ENCODE results near the gene TMEM53. TPM values are rescaled to one million over a fixed set of nuclear protein-coding genes. Genes with fewer than 3 reads are reported as not detected.

Gene TMEM53
- total RNA-seq, 1 experiment from 2014 or later: 1.6 TPM

DNA sequence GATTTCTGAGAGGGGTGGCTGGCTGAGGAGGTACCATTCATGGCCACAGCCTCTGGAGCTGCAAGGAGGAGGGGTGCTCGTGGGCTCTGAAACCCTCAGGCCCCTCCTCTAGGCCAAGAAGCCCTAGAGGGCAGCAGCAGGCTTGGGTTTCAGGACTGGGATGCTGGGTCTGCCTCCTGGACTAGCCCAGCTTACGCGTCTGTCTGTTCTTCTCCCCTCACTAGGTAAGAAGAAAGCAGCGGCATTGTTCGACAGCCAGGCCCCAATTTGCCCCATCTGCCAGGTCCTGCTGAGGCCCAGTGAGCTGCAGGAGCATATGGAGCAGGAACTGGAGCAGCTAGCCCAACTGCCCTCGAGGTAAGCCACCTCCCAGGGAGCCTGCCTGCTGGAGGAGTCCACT lies 60.3 kb downstream of the TMEM53 start:
- H3K4me1 ChIP-seq (replicated peaks): peaks cover 8% of the 10 kb centered on the region
- H3K36me3 ChIP-seq: no peaks in the 10 kb centered on the region
- H3K27me3 ChIP-seq (replicated peaks): peaks cover 36% of the 10 kb centered on the region
- H3K4me3 ChIP-seq: no peak overlapping the region
- H3K27ac ChIP-seq: no peak overlapping the region
- 0 out of 2 replicates have a peak, but pooled peaks cover 3% of the 10 kb centered on the region for H3K9me3 ChIP-seq (replicated peaks)
- no peak for DNase-seq (ENCODE audit: low read depth in 1 of 2, low spot score in 2 of 2)

DNA sequence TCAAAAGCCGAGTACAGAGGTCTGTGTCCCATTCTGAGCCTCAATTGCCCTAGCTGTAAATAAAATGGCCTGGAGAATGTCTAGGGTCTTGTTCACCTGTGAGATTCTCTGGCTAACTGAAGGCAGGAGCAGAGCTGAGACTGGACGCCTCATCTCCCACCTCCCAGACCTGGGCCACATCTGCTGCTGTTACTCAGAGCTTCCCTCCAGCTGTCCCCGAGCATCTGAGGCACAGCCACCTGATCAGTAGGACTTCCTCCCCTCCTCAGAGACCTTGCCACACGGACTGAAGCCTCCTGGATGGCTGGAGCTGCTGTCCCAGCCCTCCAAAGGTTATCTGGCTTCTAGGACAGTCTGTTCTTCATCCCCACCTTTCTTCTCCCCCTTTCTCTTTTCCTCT lies 62.4 kb downstream of the TMEM53 start:
- Histone ChIP-seq H3K4me1 (replicated peaks) (peaks cover under 1% of the 10 kb centered on the region), H3K27me3 (replicated peaks) (peaks cover 20% of the 10 kb centered on the region), H3K36me3 (no peaks in the 10 kb centered on the region), H3K9me3 (replicated peaks) (no peaks in the 10 kb centered on the region), H3K4me3 (no peak overlapping the region), H3K27ac (no peak overlapping the region)
- no peak for DNase-seq (ENCODE audit: low read depth in 1 of 2, low spot score in 2 of 2)

DNA sequence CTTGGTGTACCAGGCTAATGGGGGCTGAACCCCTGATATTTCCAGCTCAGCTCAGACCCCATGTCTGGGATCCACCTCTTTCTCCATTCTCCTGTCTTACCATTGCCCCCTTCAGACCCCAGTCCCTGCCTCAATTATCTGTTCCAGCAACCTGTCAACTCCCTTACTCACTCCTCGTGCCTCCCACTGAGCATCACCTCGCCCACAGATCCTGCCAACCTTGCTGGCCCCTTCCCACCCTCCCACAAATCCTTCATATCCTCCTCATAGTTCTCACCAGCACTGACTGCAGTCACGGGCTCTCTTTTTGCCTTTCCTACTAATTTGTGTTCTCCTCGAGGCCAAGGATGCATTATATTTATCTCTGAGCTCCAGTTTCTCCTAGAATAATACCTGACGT lies 62.9 kb downstream of the TMEM53 start:
- Histone ChIP-seq H3K4me1 (replicated peaks) (no peaks in the 10 kb centered on the region), H3K36me3 (no peaks in the 10 kb centered on the region), H3K27ac (no peak overlapping the region), H3K27me3 (replicated peaks) (peaks cover 18% of the 10 kb centered on the region), H3K9me3 (replicated peaks) (no peaks in the 10 kb centered on the region), H3K4me3 (no peak overlapping the region)
- DNase-seq (ENCODE audit: low read depth in 1 of 2, low spot score in 2 of 2): no peak

DNA sequence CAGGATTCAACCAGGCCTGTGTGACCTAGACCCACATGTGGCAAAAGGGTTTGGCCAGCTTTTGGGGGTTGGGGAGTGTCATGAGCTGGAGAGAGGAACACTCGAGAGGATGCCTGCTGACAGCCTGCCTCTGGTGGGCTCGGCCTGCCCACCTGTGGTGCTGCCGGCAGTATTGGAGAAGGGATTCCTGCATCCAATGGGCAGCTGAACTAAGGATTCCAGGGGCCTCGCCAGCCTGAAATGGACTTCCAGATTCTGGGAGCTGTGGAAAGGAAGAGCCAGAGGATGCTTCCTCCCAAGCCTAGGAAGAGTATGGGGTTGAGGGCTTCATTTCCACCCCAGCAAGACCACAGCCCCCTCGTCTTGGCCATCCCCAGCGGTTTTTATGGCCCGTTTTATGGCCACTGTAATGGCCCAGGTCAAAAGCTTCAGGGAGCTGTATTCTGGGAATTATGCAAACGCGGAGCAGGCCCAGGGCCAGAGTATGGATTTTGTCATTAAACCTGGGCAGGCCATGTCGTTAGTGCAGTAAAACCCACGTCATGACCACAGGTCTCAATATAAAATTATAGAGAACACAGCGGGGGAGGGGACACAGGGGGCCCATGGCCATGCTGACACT lies 63.6 kb downstream of the TMEM53 start:
- H3K27me3 ChIP-seq (replicated peaks): peaks cover 15% of the 10 kb centered on the region
- no peaks in the 10 kb centered on the region for H3K4me1 ChIP-seq (replicated peaks)
- DNase-seq (ENCODE audit: low read depth in 1 of 2, low spot score in 2 of 2): no peak
- H3K36me3 ChIP-seq: no peaks in the 10 kb centered on the region
- no peak overlapping the region for H3K27ac ChIP-seq
- H3K9me3 ChIP-seq (replicated peaks): no peaks in the 10 kb centered on the region
- no peak overlapping the region for H3K4me3 ChIP-seq

DNA sequence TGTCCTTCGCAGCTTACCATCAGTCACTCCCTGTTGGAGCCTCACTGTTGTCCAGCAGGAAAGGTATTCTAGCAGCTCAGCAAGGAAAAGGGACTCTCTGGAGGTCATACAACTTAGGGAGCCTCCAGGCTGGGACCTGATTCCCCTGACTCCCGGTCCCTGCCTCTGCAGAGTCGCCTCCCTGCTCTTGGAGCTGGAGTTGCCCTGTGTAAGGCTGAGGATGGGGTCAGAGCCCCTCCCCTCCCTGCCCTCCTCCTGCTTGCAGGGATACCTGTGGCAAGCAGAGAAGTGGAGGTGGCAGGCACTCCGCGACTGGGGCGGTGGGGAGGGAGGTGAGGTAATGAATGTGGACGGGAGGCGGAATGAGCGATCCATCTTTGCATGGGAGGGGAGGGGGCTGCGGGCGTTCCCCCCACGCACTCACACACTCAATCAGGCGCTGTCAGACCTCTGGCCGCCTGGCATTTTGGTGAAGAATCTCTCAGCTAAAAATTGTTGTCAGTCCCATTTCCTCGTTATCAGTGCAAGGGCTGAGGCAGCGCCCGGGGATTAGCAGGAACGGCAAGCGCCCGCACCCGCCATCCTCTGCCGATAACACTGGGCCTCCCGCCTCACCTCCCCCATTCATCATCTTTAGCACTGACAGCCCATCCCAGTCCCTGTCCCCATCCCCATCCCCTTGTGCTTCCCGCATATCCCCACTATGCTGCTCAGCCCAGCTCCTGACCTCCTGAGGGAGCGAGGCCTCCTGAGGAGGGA lies 64.3 kb downstream of the TMEM53 start:
- no peak overlapping the region for H3K4me3 ChIP-seq
- no peak for DNase-seq (ENCODE audit: low read depth in 1 of 2, low spot score in 2 of 2)
- no peaks in the 10 kb centered on the region for H3K4me1 ChIP-seq (replicated peaks)
- H3K27ac ChIP-seq: no peak overlapping the region
- H3K27me3 ChIP-seq (replicated peaks): peaks cover 13% of the 10 kb centered on the region; the same call in 1 of the 2 replicates
- H3K9me3 ChIP-seq (replicated peaks): no peaks in the 10 kb centered on the region
- no peaks in the 10 kb centered on the region for H3K36me3 ChIP-seq

DNA sequence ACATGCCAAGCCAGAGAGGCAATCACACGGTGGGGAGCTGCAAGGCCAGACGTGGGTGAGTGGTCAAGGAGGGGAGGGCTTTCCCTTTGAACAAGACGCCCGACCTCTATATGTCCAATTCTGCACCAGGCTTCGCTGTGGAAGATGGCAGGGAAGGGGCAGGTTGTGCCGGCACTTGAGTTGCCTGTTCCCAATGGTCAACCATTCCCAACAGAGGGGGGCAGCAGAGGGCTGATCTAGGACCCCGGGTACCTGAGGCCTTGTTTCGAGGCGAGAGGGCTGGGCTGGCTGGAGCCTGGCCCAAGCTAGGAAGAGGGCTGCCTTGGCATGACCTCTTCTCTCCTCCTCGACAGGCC lies 64.9 kb downstream of the TMEM53 start:
- Histone ChIP-seq H3K27me3 (replicated peaks) (peaks cover 13% of the 10 kb centered on the region; the same call in 1 of the 2 replicates), H3K9me3 (replicated peaks) (no peaks in the 10 kb centered on the region), H3K27ac (no peak overlapping the region), H3K4me3 (no peak overlapping the region), H3K36me3 (no peaks in the 10 kb centered on the region), H3K4me1 (replicated peaks) (no peaks in the 10 kb centered on the region)
- DNase-seq (ENCODE audit: low read depth in 1 of 2, low spot score in 2 of 2): peak in 1 of 2 experiments; percentile 19

DNA sequence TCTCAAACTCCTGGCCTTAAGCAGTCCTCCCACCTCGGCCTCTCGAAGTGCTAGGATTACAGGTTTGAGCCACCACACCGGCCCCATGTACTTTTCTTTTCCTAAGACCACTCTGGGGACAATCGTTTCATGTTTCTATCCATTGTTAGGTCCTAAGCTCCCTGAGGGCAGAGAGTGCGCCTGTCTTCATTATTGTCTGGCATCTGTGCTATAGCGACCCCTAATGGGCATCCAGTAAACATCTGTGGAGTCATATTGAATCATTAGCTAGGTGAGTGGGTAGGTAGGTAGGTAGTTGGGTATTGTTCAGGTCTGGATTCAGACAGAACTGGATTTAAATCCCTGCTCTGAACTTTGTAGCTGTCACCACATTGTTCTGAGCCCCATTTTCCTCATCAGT lies 66.1 kb downstream of the TMEM53 start:
- no peak for DNase-seq (ENCODE audit: low read depth in 1 of 2, low spot score in 2 of 2)
- H3K4me3 ChIP-seq: no peak overlapping the region
- no peaks in the 10 kb centered on the region for H3K4me1 ChIP-seq (replicated peaks)
- H3K36me3 ChIP-seq: no peaks in the 10 kb centered on the region
- no peaks in the 10 kb centered on the region for H3K9me3 ChIP-seq (replicated peaks)
- H3K27ac ChIP-seq: no peak overlapping the region
- peaks cover 22% of the 10 kb centered on the region for H3K27me3 ChIP-seq (replicated peaks)

DNA sequence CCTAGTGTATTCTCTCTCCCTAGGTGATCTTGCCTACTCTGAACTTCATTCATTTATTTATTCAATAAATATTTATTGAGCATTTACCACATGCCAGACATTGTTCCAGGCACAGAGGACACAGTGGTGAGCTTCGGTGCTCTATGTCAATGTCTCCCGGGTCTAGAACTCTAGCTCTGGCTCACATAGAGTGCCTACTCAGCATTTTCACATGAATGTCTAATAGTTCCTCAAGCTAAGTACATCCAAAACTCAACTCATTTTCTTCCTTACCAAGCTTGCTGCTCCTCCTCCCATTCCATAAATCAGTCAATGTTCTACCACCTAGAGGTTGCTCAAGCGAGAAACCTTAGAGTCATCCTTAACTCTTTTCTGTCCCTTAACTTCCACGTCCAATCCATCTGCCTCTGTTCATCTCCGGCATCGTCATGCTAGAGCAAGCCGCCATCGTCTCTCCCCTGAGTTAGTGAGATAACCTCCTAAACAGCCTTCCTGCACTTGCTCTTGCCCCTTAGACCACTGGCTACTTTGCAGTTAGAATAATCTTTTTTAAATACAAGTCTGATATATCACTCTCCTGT lies 67.5 kb downstream of the TMEM53 start:
- peaks cover 23% of the 10 kb centered on the region for H3K27me3 ChIP-seq (replicated peaks)
- no peaks in the 10 kb centered on the region for H3K9me3 ChIP-seq (replicated peaks)
- H3K4me1 ChIP-seq (replicated peaks): no peaks in the 10 kb centered on the region
- no peak overlapping the region for H3K27ac ChIP-seq
- H3K36me3 ChIP-seq: no peaks in the 10 kb centered on the region
- DNase-seq (ENCODE audit: low read depth in 1 of 2, low spot score in 2 of 2): no peak
- no peak overlapping the region for H3K4me3 ChIP-seq

DNA sequence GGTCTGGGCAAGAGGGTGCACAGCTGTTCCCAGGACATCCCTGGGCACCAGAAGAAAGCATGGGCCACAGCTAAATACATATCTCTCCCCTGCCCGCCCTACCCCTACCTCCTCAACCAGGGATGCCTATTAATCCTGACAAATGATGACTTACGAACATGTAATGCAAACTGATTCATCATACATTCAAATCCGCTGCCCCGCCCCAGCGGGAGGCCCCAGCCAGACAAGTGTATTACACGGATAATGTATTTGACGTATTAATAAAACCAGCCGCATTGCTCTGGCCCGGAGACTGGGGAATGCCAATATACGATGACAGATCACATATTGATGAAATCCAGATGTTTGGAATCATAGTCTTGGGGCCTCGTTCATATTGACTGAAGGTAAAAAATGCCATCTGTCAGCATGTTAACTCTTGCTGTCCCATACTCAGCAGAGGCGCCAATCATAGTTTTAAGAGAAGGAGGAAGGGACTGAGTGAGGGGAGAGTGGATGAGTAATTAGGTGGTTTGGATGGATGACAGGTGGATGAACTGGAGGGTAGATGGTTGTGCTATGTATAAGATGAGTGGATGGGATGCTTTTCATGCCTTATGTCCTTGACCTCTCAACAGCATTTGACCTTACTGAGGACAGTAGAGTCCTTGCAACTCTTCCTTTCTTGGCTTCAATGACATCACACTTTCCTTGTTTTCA lies 68.2 kb downstream of the TMEM53 start:
- no peak for DNase-seq (ENCODE audit: low read depth in 1 of 2, low spot score in 2 of 2)
- Histone ChIP-seq H3K4me1 (replicated peaks) (no peaks in the 10 kb centered on the region), H3K9me3 (replicated peaks) (no peaks in the 10 kb centered on the region), H3K27me3 (replicated peaks) (peaks cover 27% of the 10 kb centered on the region), H3K4me3 (no peak overlapping the region), H3K27ac (no peak overlapping the region), H3K36me3 (no peaks in the 10 kb centered on the region)

DNA sequence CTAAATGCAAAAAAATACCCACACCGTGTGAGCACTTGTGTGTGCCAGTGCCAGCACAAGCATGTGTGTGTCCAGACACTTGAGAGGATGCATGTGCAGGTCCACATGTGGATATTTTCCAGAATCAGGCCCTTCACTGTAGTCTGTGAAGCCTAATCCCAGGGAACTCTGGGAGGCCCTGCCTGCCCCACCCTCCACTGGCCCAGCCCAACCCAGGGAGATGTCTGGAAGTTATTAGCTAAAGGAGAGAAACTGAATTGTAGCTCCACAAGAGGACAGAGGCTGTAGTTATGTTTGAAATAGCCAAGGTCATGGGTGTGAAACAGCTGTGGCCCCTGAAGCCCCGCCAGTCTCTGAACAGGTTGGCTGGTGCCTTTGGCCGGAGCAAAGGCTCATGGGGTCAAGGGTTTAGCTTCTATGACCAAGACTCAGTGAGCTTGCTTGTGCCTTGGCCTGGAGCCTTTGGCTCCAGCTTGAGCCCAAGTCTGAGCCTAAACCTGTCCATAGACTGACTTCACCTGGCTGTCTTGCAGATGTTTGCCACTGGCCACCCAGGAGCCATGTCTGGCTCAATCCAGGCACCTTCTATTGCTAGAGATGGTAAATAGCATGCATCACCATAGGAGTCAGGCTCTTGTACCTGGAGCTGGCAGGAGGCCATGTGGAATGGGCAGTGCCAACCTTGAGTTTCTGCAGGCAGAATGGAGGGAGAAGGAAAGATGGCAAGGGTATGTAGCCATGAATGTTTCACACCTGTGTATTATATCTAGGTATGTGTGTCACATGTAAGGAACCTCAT lies 69.9 kb downstream of the TMEM53 start:
- Histone ChIP-seq H3K36me3 (no peaks in the 10 kb centered on the region), H3K27me3 (replicated peaks) (peaks cover 39% of the 10 kb centered on the region), H3K9me3 (replicated peaks) (no peaks in the 10 kb centered on the region), H3K27ac (no peak overlapping the region), H3K4me1 (replicated peaks) (no peaks in the 10 kb centered on the region), H3K4me3 (no peak overlapping the region)
- DNase-seq (ENCODE audit: low read depth in 1 of 2, low spot score in 2 of 2): no peak

DNA sequence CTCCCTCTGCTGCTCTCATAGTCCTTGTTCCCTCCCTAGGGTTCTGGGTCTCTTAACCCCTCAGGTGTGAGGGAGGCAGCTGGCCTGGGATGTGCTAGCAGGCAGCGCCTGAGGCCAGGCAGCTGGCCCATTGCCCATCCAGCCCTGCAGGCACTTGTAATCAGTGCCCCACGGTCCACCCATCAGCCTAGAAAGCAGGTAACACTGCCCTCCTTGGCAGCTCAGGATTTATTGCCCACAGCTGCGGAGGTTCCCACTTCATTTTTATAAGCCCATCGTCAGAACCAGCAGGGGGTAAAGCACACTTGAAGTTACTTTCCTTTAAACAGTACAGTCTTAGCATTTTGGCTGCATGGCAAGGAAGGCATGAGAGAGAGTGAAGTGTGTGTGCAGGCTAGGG lies 70.6 kb downstream of the TMEM53 start:
- Histone ChIP-seq H3K4me3 (no peak overlapping the region), H3K27me3 (replicated peaks) (peaks cover 44% of the 10 kb centered on the region), H3K9me3 (replicated peaks) (no peaks in the 10 kb centered on the region), H3K36me3 (no peaks in the 10 kb centered on the region), H3K4me1 (replicated peaks) (no peaks in the 10 kb centered on the region), H3K27ac (no peak overlapping the region)
- DNase-seq (ENCODE audit: low read depth in 1 of 2, low spot score in 2 of 2): no peak
